Bronchial epithelial cell (primary cell): ENCODE results near the gene PTGES2. TPM values are rescaled to one million over a fixed set of nuclear protein-coding genes. Genes with fewer than 3 reads are reported as not detected.
A peak's percentile ranks its signal among the peaks of the same experiment; 100 is the strongest.

Experiments used
- DNase-seq: peaks from one replicate; pipeline ENCODE4 v3.0.0-alpha.2; 2010; ENCODE audit warnings: low read depth
- FAIRE-seq: peaks from 2 replicates; lab custom pipeline; 2011; peaks lifted over from hg19 to GRCh38; lab: Jason Lieb, UNC
- H3K27me3 ChIP-seq: 2 replicates; pipeline ENCODE4 v1.5.1; 2011; ENCODE audit warnings: low read length; ENCODE audit not compliant: control insufficient read depth, insufficient read depth
- H3K36me3 ChIP-seq: 2 replicates; pipeline ENCODE4 v1.5.1; 2011; ENCODE audit warnings: low read length; ENCODE audit not compliant: control insufficient read depth, insufficient read depth
- H3K4me3 ChIP-seq: 2 replicates; pipeline ENCODE4 v1.5.1; 2011; ENCODE audit warnings: mild to moderate bottlenecking, low read depth, low read length, control low read depth
- total RNA-seq: library from RNA; depleted of rRNA; stranded (reverse); fragments of >200 nt; gene quantifications from 2 replicates; pipeline ENCODE4 v1.2.1, GENCODE V29; 2014
- TF ChIP-seq, protein P1 (sequence below): IDR thresholded peaks from 2 replicates; pipeline ENCODE4 v1.5.1; 2011; ENCODE audit warnings: mild to moderate bottlenecking, moderate library complexity, low read length, control low read depth, inconsistent platforms; ENCODE audit not compliant: insufficient read depth, severe bottlenecking

The PTGES2 gene
- total RNA-seq, 1 donor from 2014 or later = 130 TPM

DNA sequence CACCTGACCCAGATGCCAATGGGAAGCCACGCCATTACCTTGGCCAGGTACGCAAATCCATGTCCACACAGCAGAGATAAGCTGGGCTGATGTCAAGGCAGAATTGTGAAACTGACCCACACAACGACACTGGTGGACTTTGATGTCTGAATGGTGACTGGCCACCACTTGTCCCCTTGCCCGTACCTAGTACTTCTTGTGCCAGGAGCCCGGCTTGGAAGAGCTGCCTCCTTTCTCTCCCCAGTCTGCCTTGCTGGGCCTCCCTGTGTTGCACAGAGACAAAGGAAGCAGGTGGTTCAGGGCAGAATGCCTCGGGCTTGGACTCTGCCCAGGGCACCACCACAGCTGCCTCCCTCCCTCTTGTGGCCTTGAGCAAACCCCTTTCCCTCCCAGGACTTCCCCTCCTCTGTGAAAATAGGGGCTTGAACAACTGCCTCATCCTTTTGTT lies 23.3 kb downstream of the PTGES2 start:
- peaks cover 51% of the 10 kb centered on the region for H3K36me3 ChIP-seq
- H3K4me3 ChIP-seq = no peak overlapping the region
- TF ChIP-seq, protein P1, sequence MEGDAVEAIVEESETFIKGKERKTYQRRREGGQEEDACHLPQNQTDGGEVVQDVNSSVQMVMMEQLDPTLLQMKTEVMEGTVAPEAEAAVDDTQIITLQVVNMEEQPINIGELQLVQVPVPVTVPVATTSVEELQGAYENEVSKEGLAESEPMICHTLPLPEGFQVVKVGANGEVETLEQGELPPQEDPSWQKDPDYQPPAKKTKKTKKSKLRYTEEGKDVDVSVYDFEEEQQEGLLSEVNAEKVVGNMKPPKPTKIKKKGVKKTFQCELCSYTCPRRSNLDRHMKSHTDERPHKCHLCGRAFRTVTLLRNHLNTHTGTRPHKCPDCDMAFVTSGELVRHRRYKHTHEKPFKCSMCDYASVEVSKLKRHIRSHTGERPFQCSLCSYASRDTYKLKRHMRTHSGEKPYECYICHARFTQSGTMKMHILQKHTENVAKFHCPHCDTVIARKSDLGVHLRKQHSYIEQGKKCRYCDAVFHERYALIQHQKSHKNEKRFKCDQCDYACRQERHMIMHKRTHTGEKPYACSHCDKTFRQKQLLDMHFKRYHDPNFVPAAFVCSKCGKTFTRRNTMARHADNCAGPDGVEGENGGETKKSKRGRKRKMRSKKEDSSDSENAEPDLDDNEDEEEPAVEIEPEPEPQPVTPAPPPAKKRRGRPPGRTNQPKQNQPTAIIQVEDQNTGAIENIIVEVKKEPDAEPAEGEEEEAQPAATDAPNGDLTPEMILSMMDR = no peak
- no peak for FAIRE-seq
- no peak for DNase-seq
- no peaks in the 10 kb centered on the region for H3K27me3 ChIP-seq

DNA sequence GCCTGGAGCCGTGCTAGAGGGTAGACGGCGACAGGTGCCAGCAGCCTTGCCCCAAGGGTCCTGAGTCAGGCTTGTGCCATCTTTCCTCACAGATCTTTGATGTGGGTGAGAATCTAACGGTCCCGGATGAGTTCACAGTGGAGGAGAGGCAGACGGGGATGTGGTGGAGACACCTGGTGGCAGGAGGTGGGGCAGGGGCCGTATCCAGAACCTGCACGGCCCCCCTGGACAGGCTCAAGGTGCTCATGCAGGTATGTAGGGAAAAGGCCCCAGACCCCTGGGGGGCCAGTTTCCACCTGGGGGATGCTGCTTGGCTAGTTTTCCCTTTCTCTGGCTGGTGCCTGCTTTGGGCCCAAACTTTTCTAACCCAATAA lies 24.0 kb downstream of the PTGES2 start:
- no peaks in the 10 kb centered on the region for H3K27me3 ChIP-seq
- H3K4me3 ChIP-seq = no peak overlapping the region
- peaks cover 51% of the 10 kb centered on the region for H3K36me3 ChIP-seq
- no peak for FAIRE-seq
- DNase-seq = no peak
- TF ChIP-seq, protein P1 = peak; percentile 22

DNA sequence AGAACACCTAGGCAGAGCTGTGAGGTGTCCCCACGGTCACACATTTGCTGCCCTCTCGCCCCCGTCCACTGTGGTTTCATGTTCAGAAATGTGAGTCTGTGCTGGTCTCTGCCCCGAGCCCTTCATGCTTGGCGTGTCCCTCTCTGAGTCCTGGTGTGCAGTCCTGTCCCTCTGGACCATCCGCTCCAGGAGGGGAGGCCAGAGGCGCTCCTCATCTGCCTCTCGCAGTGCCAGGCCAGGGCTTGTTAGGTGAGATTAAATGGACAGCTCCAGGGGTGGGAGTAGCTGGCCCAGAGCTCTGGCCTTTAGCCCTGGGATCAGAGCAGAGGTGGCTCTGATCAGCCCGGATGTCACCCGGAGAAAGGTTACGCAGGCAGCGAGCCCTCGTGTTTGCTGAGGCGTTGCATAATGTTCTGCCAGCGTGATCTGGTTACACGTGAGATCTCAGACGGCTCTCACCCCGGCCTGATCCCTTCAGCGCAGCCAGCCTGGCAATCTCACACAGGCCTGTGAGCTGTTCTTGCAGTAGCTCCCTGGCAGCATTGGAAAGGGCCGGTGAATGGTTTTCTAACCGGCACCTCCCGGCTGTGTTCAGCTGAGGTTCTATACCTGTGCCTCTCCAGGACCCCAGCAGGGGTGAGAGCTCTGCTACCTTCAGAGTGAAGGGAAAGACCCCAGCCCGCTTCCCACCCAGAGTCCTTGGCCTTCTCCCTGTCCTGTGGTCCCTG lies 24.5 kb downstream of the PTGES2 start:
- FAIRE-seq (no peak), DNase-seq (no peak)
- Histone ChIP-seq H3K36me3 (peaks cover 51% of the 10 kb centered on the region), H3K4me3 (no peak overlapping the region), H3K27me3 (no peaks in the 10 kb centered on the region)
- TF ChIP-seq, protein P1 = no peak

DNA sequence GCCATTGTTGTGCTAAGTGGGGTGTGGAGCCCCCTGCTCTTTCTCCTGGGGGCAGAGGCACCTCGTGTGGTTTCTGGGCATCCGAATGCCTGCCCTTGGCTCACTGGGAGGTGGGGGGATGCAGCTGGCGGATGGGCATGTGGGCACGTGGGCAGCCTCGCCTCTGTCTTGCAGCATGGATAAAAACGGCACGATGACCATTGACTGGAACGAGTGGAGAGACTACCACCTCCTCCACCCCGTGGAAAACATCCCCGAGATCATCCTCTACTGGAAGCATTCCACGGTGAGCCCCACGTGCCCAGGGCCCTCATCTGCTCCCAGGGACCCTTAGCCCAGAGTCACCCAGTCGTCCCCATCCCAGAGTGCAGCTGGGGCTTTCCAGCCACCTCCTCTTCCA lies 25.3 kb downstream of the PTGES2 start:
- Histone ChIP-seq H3K27me3 (no peaks in the 10 kb centered on the region), H3K4me3 (no peak overlapping the region), H3K36me3 (peaks cover 45% of the 10 kb centered on the region)
- DNase-seq (no peak), FAIRE-seq (no peak)
- TF ChIP-seq, protein P1 = no peak

DNA sequence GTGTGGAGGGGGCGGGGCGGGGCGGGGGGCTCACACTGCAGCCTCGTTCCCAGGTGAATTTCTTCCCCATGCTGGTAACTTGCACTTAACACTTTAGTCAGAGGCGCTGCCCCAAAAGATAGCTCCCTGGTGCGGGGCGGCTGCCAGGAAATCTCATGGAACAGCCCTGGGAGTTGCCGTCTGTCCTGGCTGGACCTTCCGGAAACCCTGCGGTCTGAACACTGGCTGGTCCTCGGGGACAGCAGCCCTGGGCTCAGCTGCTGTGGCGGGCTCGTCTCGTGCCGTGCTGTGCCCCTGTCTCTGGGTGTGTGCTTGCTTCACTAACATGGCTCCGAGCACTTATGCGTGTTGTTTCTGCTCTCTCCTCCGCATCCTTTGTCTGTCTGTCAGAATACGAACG lies 25.8 kb downstream of the PTGES2 start:
- DNase-seq = no peak
- Histone ChIP-seq H3K27me3 (no peaks in the 10 kb centered on the region), H3K36me3 (peaks cover 40% of the 10 kb centered on the region), H3K4me3 (no peak overlapping the region)
- FAIRE-seq = no peak
- TF ChIP-seq, protein P1 = no peak
